NCI-H1092 (cell line): ENCODE results near the gene SMYD3.

ENCODE experiments used
- DNase-seq: peaks from one replicate; lab custom pipeline; 2025; lab: John Stamatoyannopoulos, UW

SMYD3 gene

GRCh38 chr1:246170574-246171261 lies 336.4 kb downstream of the SMYD3 start:
- DNase-seq: no peak

GRCh38 chr1:246169486-246169885 lies 337.6 kb downstream of the SMYD3 start:
- DNase-seq: no peak

- no peak for DNase-seq
Observed at GRCh38 chr1:246169019-246169418, 338.1 kb downstream of the SMYD3 start.

- DNase-seq: no peak
Observed at GRCh38 chr1:246166841-246167240, 340.2 kb downstream of the SMYD3 start.

GRCh38 chr1:246165826-246166709 lies 341.0 kb downstream of the SMYD3 start:
- DNase-seq: peak; percentile 48

- DNase-seq: no peak
Observed at GRCh38 chr1:246164764-246165163, 342.3 kb downstream of the SMYD3 start.

- DNase-seq: no peak
Observed at GRCh38 chr1:246162560-246162959, 344.5 kb downstream of the SMYD3 start.

GRCh38 chr1:246161626-246162025 lies 345.5 kb downstream of the SMYD3 start:
- no peak for DNase-seq

- DNase-seq: peak; percentile 30
Observed at GRCh38 chr1:246160905-246161304, 346.2 kb downstream of the SMYD3 start.

- DNase-seq: no peak
Observed at GRCh38 chr1:246160374-246160773, 346.7 kb downstream of the SMYD3 start.

- no peak for DNase-seq
Observed at GRCh38 chr1:246159279-246160227, 347.5 kb downstream of the SMYD3 start.

- DNase-seq: no peak
Observed at GRCh38 chr1:246158131-246158530, 348.9 kb downstream of the SMYD3 start.

- DNase-seq: no peak
Observed at GRCh38 chr1:246157516-246157915, 349.6 kb downstream of the SMYD3 start.

GRCh38 chr1:246156847-246157246 lies 350.2 kb downstream of the SMYD3 start:
- no peak for DNase-seq

- no peak for DNase-seq
Observed at GRCh38 chr1:246155923-246156322, 351.2 kb downstream of the SMYD3 start.

GRCh38 chr1:246153796-246154212 lies 353.3 kb downstream of the SMYD3 start:
- no peak for DNase-seq

- DNase-seq: no peak
Observed at GRCh38 chr1:246152986-246153431, 354.1 kb downstream of the SMYD3 start.

- peak; percentile 41 for DNase-seq
Observed at GRCh38 chr1:246151796-246152434, 355.2 kb downstream of the SMYD3 start.

GRCh38 chr1:246149543-246149942 lies 357.5 kb downstream of the SMYD3 start:
- DNase-seq: no peak

GRCh38 chr1:246147524-246148461 lies 359.3 kb downstream of the SMYD3 start:
- DNase-seq: no peak
